PC-3 (cell line): ENCODE results near the gene FFAR4. TPM values are rescaled to one million over a fixed set of nuclear protein-coding genes. Genes with fewer than 3 reads are reported as not detected.

Experiments
- ATAC-seq: fragments of 200-7000 bp; cut with Tn5 transposase; 2 replicates; pipeline ENCODE4 v1.9.1; 2020; ENCODE audit warnings: mild to moderate bottlenecking, moderate library complexity
- BruUV-seq: library from RNA; stranded (reverse); fragments of 400-500 nt; replicated peaks from 2 replicates; lab custom pipeline; 2021; lab: Mats Ljungman, UMichigan
- CTCF ChIA-PET: fragments of 300-600 bp; sonication (Branson Sonifier 250); formaldehyde crosslinking; loops from one replicate; lab custom pipeline; 2022; ENCODE audit warnings: antibody characterized with exemption; lab: Charles Lee
- POLR2A ChIA-PET: fragments of 300-600 bp; sonication (Branson Sonifier 250); formaldehyde crosslinking; loops from one replicate; lab custom pipeline; 2022; ENCODE audit warnings: antibody characterized with exemption; ENCODE audit not compliant: unreplicated experiment; lab: Charles Lee
- DNase-seq: peaks from one replicate; pipeline ENCODE4 v3.0.0-alpha.2; 2015
- H2AFZ ChIP-seq: fragments of 300-600 bp; sonication (generic); 2 replicates; pipeline ENCODE4 v1.6.0; 2016; ENCODE audit warnings: antibody characterized with exemption, low read length
- H3F3A ChIP-seq: fragments of 300-600 bp; sonication (generic); one replicate; pipeline ENCODE4 v1.6.0; 2017; ENCODE audit warnings: antibody characterized with exemption, low read length, control low read depth, mild to moderate bottlenecking; ENCODE audit not compliant: unreplicated experiment
- H3K27ac ChIP-seq: fragments of 300-600 bp; sonication (generic); 2 replicates; pipeline ENCODE4 v1.5.1; 2016; ENCODE audit warnings: mild to moderate bottlenecking, low read length
- H3K27me3 ChIP-seq: fragments of 300-600 bp; sonication (generic); 2 replicates; pipeline ENCODE4 v1.6.1; 2016; ENCODE audit warnings: low read length, mixed read lengths
- H3K36me3 ChIP-seq: fragments of 300-600 bp; sonication (generic); 2 replicates; pipeline ENCODE4 v1.6.1; 2016; ENCODE audit warnings: low read depth, mixed run types, low read length, mixed read lengths
- H3K4me1 ChIP-seq: fragments of 300-600 bp; sonication (generic); 2 replicates; pipeline ENCODE4 v1.5.1; 2016; ENCODE audit warnings: low read length; ENCODE audit not compliant: insufficient read depth
- H3K4me2 ChIP-seq: fragments of 300-600 bp; sonication (generic); 2 replicates; pipeline ENCODE4 v1.6.0; 2016; ENCODE audit warnings: low read length
- H3K4me3 ChIP-seq: fragments of 300-600 bp; sonication (generic); 2 replicates; pipeline ENCODE4 v1.5.1; 2016; ENCODE audit warnings: mild to moderate bottlenecking, low read length, mixed read lengths
- H3K79me2 ChIP-seq: fragments of 300-600 bp; sonication (generic); 2 replicates; pipeline ENCODE4 v1.6.1; 2017; ENCODE audit warnings: low read length, mixed read lengths
- H3K9ac ChIP-seq: fragments of 300-600 bp; sonication (generic); 2 replicates; pipeline ENCODE4 v1.6.0; 2016; ENCODE audit warnings: mild to moderate bottlenecking, low read length
- H3K9me2 ChIP-seq: fragments of 300-600 bp; sonication (generic); replicated peaks from 2 replicates; pipeline ENCODE4 v1.6.1; 2016; ENCODE audit warnings: mixed run types, low read length, mixed read lengths
- H3K9me3 ChIP-seq: fragments of 300-600 bp; sonication (generic); 2 replicates; pipeline ENCODE4 v1.6.1; 2016; ENCODE audit warnings: low read length, mixed read lengths
- H4K20me1 ChIP-seq: fragments of 300-600 bp; sonication (generic); 2 replicates; pipeline ENCODE4 v1.6.1; 2016; ENCODE audit warnings: low read length, mixed read lengths
- CTCF ChIP-seq: fragments of 300-600 bp; sonication (generic); conservative IDR thresholded peaks from 2 replicates; pipeline ENCODE4 v1.5.1; 2017; ENCODE audit warnings: antibody characterized with exemption, low read depth, mild to moderate bottlenecking, low read length
- EZH2 ChIP-seq: fragments of 300-600 bp; sonication (generic); IDR thresholded peaks from one replicate; pipeline ENCODE4 v1.6.1; 2017; ENCODE audit warnings: antibody characterized with exemption, mild to moderate bottlenecking, low read length; ENCODE audit not compliant: unreplicated experiment
- EZH2phosphoT487 ChIP-seq: fragments of 300-600 bp; sonication (generic); IDR thresholded peaks from 2 replicates; pipeline ENCODE4 v1.6.1; 2018; ENCODE audit warnings: mild to moderate bottlenecking, antibody characterized with exemption, low read length, borderline replicate concordance
- intact Hi-C: fragments of 100-400 bp; cut with micrococcal nuclease; formaldehyde crosslinking; loops from 2 replicates; pipeline ENCODE4 v1.9.0; 2023
- total RNA-seq: library from RNA; depleted of rRNA; stranded (reverse); fragments of >200 nt; gene quantifications from 2 replicates; pipeline ENCODE4 v1.2.3, GENCODE V29; 2014

The FFAR4 gene
- total RNA-seq, 1 experiment from 2014 or later, result 1.5 TPM

- H3K27me3 ChIP-seq, result no peaks in the 10 kb centered on the region
- CTCF ChIA-PET, result no interaction called here
Observed at GRCh38 chr10:93570383-93570782, 3.9 kb downstream of the FFAR4 start.

GRCh38 chr10:93572606-93573005 lies 6.1 kb downstream of the FFAR4 start:
- H3K4me1 ChIP-seq, result peaks cover 16% of the 10 kb centered on the region
- TF ChIP-seq EZH2phosphoT487 (no peak), EZH2 (no peak), CTCF (no peak)
- no peak overlapping the region for H2AFZ ChIP-seq
- no peak overlapping the region for H3K4me2 ChIP-seq
- ChIA-PET CTCF (no interaction called here), POLR2A (no interaction called here)
- no peak overlapping the region for H3K4me3 ChIP-seq
- H3K36me3 ChIP-seq, result 0 out of 2 replicates have a peak, but pooled peaks cover 2% of the 10 kb centered on the region
- H4K20me1 ChIP-seq, result no peaks in the 10 kb centered on the region
- 0 out of 2 replicates have a peak, but pooled peaks cover 7% of the 10 kb centered on the region for H3K9me3 ChIP-seq
- BruUV-seq, result no TSS peak
- H3K79me2 ChIP-seq, result no peaks in the 10 kb centered on the region
- ATAC-seq, result no peak
- no peak for DNase-seq
- no peaks in the 10 kb centered on the region for H3K27me3 ChIP-seq
- peaks cover 8% of the 10 kb centered on the region for H3F3A ChIP-seq
- no peaks in the 10 kb centered on the region for H3K9me2 ChIP-seq
- no peak overlapping the region for H3K27ac ChIP-seq
- H3K9ac ChIP-seq, result no peak overlapping the region
- intact Hi-C loops, result no loop called here

More at GRCh38 chr10:93570383-93570782, 3.9 kb downstream of the FFAR4 start:
- POLR2A ChIA-PET, result no interaction called here
- no peaks in the 10 kb centered on the region for H4K20me1 ChIP-seq
- intact Hi-C loops, result no loop called here
- H3K79me2 ChIP-seq, result no peaks in the 10 kb centered on the region
- H3K4me3 ChIP-seq, result no peak overlapping the region
- H3K9ac ChIP-seq, result no peak overlapping the region
- H3F3A ChIP-seq, result no peaks in the 10 kb centered on the region
- ATAC-seq, result no peak
- H3K9me2 ChIP-seq, result no peaks in the 10 kb centered on the region
- no peak overlapping the region for H3K4me2 ChIP-seq
- H3K4me1 ChIP-seq, result peaks cover 11% of the 10 kb centered on the region; the same call in 1 of the 2 replicates
- no peak for TF ChIP-seq EZH2
- no peak for TF ChIP-seq CTCF
- TF ChIP-seq EZH2phosphoT487, result no peak
- H3K36me3 ChIP-seq, result no peaks in the 10 kb centered on the region
- no peak for DNase-seq
- no peak overlapping the region for H3K27ac ChIP-seq
- no peaks in the 10 kb centered on the region for H3K9me3 ChIP-seq
- no peak overlapping the region for H2AFZ ChIP-seq
- BruUV-seq, result no TSS peak

GRCh38 chr10:93573051-93573909 lies 6.8 kb downstream of the FFAR4 start:
- Histone ChIP-seq H3K9ac (no peak overlapping the region), H3K4me2 (no peak overlapping the region), H4K20me1 (no peaks in the 10 kb centered on the region), H3K27me3 (no peaks in the 10 kb centered on the region), H2AFZ (no peak overlapping the region), H3K9me3 (0 out of 2 replicates have a peak, but pooled peaks cover 7% of the 10 kb centered on the region), H3K79me2 (no peaks in the 10 kb centered on the region), H3F3A (peaks cover 12% of the 10 kb centered on the region), H3K27ac (no peak overlapping the region), H3K9me2 (no peaks in the 10 kb centered on the region), H3K4me3 (no peak overlapping the region), H3K36me3 (0 out of 2 replicates have a peak, but pooled peaks cover 2% of the 10 kb centered on the region), H3K4me1 (peaks cover 23% of the 10 kb centered on the region)
- ChIA-PET POLR2A (no interaction called here), CTCF (no interaction called here)
- ATAC-seq (no peak), DNase-seq (no peak)
- TF ChIP-seq EZH2 (no peak), CTCF (no peak), EZH2phosphoT487 (no peak)
- no TSS peak for BruUV-seq
- intact Hi-C loops, result no loop called here
